Endodermal cell (in vitro differentiated cells): ENCODE results near the gene GARNL3. TPM values are rescaled to one million over a fixed set of nuclear protein-coding genes. Genes with fewer than 3 reads are reported as not detected.
A peak's percentile ranks its signal among the peaks of the same experiment; 100 is the strongest.

Source experiments
- DNase-seq: peaks from one replicate; pipeline ENCODE4 v3.0.0-alpha.2; 2017
- H3K27ac ChIP-seq: 2 replicates; pipeline ENCODE4 v1.5.1; 2013; ENCODE audit warnings: mild to moderate bottlenecking, low read depth, low read length, moderate library complexity
- H3K27me3 ChIP-seq: 2 replicates; pipeline ENCODE4 v1.6.1; 2013; ENCODE audit warnings: mild to moderate bottlenecking, low read length, moderate library complexity; ENCODE audit not compliant: insufficient read depth, control insufficient read depth, poor library complexity, severe bottlenecking
- H3K36me3 ChIP-seq: 2 replicates; pipeline ENCODE4 v1.7.0; 2013; ENCODE audit warnings: mild to moderate bottlenecking, low read length, moderate library complexity; ENCODE audit not compliant: control insufficient read depth, insufficient read depth
- H3K4me1 ChIP-seq: one replicate; pipeline ENCODE4 v1.7.0; 2013; ENCODE audit warnings: low read length; ENCODE audit not compliant: control insufficient read depth, insufficient read depth
- H3K4me3 ChIP-seq: 2 replicates; pipeline ENCODE4 v1.5.1; 2013; ENCODE audit warnings: mild to moderate bottlenecking, low read length, moderate library complexity
- H3K9ac ChIP-seq: 2 replicates; pipeline ENCODE4 v1.6.1; 2013; ENCODE audit warnings: mild to moderate bottlenecking, low read length, moderate library complexity; ENCODE audit not compliant: poor library complexity, severe bottlenecking; ENCODE audit errors: extremely low read depth
- H3K9me3 ChIP-seq: 2 replicates; pipeline ENCODE4 v1.6.1; 2013; ENCODE audit warnings: mild to moderate bottlenecking, low read length, moderate library complexity; ENCODE audit not compliant: control insufficient read depth
- H3K27ac Mint-ChIP-seq: 2 replicates; pipeline ENCODE4 v1.8.0; 2020; ENCODE audit warnings: mixed read lengths
- H3K27me3 Mint-ChIP-seq: 2 replicates; pipeline ENCODE4 v1.8.0; 2021; ENCODE audit warnings: mild to moderate bottlenecking, mixed read lengths; ENCODE audit not compliant: insufficient read depth
- H3K36me3 Mint-ChIP-seq: 2 replicates; pipeline ENCODE4 v1.8.0; 2020; ENCODE audit warnings: low read depth, mixed read lengths
- H3K4me1 Mint-ChIP-seq: 2 replicates; pipeline ENCODE4 v1.8.0; 2020; ENCODE audit warnings: mixed read lengths
- H3K4me3 Mint-ChIP-seq: 2 replicates; pipeline ENCODE4 v1.8.0; 2020; ENCODE audit warnings: mild to moderate bottlenecking, moderate library complexity, mixed read lengths
- H3K9me3 Mint-ChIP-seq: 2 replicates; pipeline ENCODE4 v1.8.0; 2020; ENCODE audit warnings: mild to moderate bottlenecking, mixed read lengths
- CTCF ChIP-seq: fragments of 200-600 bp; sonication (generic); conservative IDR thresholded peaks from 2 replicates; pipeline ENCODE4 v1.5.0; 2021; ENCODE audit warnings: antibody characterized with exemption, mild to moderate bottlenecking
- WGBS, 2 experiments: methylation state at CpG; one replicate each; pipeline versions ENCODE4 v1.1.5 to v1.1.7; 2013; ENCODE audit warnings: missing lambda C conversion rate in 2 of 2, mixed read lengths in 1 of 2; ENCODE audit not compliant: insufficient coverage in 1 of 2, insufficient read length in 1 of 2; 5-methylcytosine and 5-hydroxymethylcytosine counted together
- total RNA-seq, 2 donors: library from RNA; stranded (reverse); fragmentation: NEBNext Ultra II Directional in 1 of 2; extraction: Animal tissue kit (Norgen Biotek cat#: 25700) in 1 of 2; gene quantifications; 2 replicates in 1 of 2; 3 replicates in 1 of 2; pipeline ENCODE4 v1.2.1, GENCODE V29; 2021

GARNL3 gene
- total RNA-seq, 2 donors from 2014 or later: 7.2 to 12.8 TPM

- Histone ChIP-seq H3K36me3 (no peaks in the 10 kb centered on the region), H3K4me3 (no peak overlapping the region), H3K27ac (no peak overlapping the region), H3K27me3 (no peaks in the 10 kb centered on the region), H3K9me3 (no peaks in the 10 kb centered on the region), H3K4me1 (peaks cover 6% of the 10 kb centered on the region), H3K9ac (no peak overlapping the region)
- peak; percentile 93 for DNase-seq
- no peaks in the 10 kb centered on the region for H3K27me3 Mint-ChIP-seq
- H3K4me3 Mint-ChIP-seq: no peak overlapping the region
- 67 to 72% methylated on average over 8 to 12 of the region's 12 CpGs for WGBS, 2 experiments
- H3K9me3 Mint-ChIP-seq: no peaks in the 10 kb centered on the region
- H3K4me1 Mint-ChIP-seq: peaks cover 11% of the 10 kb centered on the region
- peaks cover 7% of the 10 kb centered on the region for H3K36me3 Mint-ChIP-seq
- no peak overlapping the region for H3K27ac Mint-ChIP-seq
- peak; percentile 75 for TF ChIP-seq CTCF
These were observed 153.5 kb downstream of the GARNL3 start for GRCh38 chr9:127418037-127418471.

DNA sequence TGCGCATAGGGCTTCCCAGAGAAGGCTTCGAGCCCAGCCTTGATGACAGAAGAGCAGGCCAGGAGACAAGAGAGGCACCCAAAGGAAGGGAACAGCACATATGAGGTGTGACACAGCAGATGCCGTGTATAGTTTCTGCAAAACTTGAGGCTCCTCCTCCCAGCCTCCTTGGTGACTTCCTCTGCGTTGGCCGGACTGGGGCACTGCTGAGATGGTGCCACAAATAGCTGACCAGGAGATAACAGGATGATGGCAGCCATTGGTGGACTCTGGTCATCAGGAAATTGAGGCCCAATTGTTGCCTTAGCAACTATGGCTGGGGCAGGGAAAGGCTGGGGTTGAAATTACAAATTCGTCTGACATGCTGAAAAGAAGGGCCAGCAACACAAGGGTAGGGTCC lies 154.8 kb downstream of the GARNL3 start:
- H3K9me3 Mint-ChIP-seq: no peaks in the 10 kb centered on the region
- H3K36me3 ChIP-seq: no peaks in the 10 kb centered on the region
- DNase-seq: no peak
- H3K27ac ChIP-seq: no peak overlapping the region
- no peak overlapping the region for H3K9ac ChIP-seq
- peaks cover 6% of the 10 kb centered on the region for H3K4me1 ChIP-seq
- H3K27me3 Mint-ChIP-seq: no peaks in the 10 kb centered on the region
- no peak overlapping the region for H3K4me3 Mint-ChIP-seq
- peaks cover 2% of the 10 kb centered on the region for H3K36me3 Mint-ChIP-seq
- no peaks in the 10 kb centered on the region for H3K9me3 ChIP-seq
- H3K27ac Mint-ChIP-seq: peak overlapping the region; percentile 21
- H3K4me1 Mint-ChIP-seq: peaks cover 15% of the 10 kb centered on the region
- WGBS, 2 experiments: 90 to 95% methylated on average over 6 of the region's 6 CpGs
- H3K27me3 ChIP-seq: no peaks in the 10 kb centered on the region
- TF ChIP-seq CTCF: no peak
- no peak overlapping the region for H3K4me3 ChIP-seq

DNA sequence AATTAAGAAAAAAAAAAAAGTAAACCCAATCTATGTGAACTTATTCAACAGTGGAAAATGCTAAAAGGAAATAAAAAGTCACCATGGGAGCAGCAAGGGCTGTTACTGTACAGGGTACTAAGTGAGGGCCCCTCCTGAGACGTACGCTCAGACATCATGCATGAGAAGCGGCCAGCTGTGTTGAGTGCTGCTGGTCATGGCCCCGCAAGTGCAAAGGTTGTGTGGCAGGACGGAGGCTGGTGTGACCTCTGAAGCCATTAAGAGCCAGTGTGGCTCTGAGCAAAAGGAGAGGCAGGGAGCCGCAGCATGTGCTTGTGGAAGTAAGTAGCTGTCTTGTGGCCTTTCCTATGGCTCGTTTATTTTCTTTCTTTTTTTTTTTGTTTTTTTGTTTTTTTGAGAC lies 156.5 kb downstream of the GARNL3 start:
- no peaks in the 10 kb centered on the region for H3K9me3 Mint-ChIP-seq
- no peaks in the 10 kb centered on the region for H3K27me3 Mint-ChIP-seq
- Histone ChIP-seq H3K9ac (no peak overlapping the region), H3K36me3 (no peaks in the 10 kb centered on the region), H3K4me3 (no peak overlapping the region), H3K27me3 (no peaks in the 10 kb centered on the region), H3K27ac (no peak overlapping the region), H3K4me1 (peaks cover 6% of the 10 kb centered on the region), H3K9me3 (no peaks in the 10 kb centered on the region)
- H3K27ac Mint-ChIP-seq: no peak overlapping the region
- H3K4me3 Mint-ChIP-seq: no peak overlapping the region
- no peak for DNase-seq
- TF ChIP-seq CTCF: no peak
- H3K4me1 Mint-ChIP-seq: peaks cover 20% of the 10 kb centered on the region
- H3K36me3 Mint-ChIP-seq: peaks cover 2% of the 10 kb centered on the region
- 91 to 100% methylated on average over 5 to 7 of the region's 7 CpGs for WGBS, 2 experiments
